ENCODE results near the gene ALG12.

Gene ALG12

DNA sequence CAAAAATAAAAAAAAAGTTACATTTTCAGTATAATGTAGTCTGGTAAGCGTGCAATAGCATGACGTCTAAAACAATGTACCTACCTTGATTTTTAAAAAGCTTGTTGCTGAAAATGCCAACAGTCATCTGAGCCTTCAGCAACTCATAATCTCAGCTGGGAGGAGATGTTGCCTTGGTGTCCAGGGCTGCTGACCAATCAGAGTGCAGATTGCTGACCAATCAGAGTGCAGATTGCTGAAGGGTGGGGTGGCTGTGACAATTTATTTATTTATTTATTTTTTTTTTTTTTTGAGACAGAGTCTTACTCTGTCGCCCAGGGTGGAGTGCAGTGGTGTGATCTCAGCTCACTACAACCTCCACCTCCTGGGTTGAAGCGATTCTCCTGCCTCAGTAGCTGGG is 46.8 kb downstream of the ALG12 start:
- Histone ChIP-seq H3K27ac (ENCODE audit: low read length) (no peak overlapping the region), H4K20me1 (ENCODE audit: insufficient read depth, low read length) (no peaks in the 10 kb centered on the region)

DNA sequence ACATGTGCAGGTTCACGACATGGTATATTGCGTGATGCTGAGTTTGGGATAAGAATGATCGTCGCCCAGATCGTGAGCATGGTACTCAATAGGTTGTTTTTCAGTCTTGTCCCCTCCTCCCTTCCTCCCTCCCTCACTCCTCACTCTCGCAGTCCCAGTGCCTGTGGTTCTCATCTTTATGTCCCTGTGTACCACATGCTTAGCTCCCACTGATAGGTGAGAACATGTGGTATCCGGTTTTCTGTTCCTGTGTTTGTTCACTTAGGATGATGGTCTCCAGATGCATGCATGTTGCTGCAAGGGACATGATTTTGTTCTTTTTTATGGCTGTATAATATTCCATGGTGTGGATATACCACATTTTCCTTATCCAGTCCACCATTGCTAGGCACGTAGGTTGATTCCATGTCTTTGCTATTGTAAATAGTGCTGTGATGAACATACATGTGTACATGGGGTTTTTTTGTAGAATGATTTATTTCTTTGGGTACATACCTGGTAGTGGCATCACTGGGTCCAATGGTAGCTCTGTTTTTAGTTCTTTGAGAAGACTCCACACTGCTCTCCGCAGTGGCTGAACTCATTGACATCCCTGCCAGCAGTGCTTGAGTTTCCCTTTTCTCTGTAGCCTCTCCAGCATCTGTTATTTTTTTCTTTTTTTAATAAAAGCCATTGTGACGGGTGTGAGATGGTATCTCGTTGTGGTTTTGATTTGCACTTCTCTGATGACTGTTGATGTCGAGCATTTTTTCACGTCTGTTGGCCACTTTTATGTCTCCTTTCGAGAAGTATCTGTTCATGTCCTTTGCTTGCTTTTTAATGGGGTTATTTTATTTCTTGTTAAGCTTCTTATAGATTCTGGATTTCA is 48.2 kb downstream of the ALG12 start:
- no peak overlapping the region for H3K9ac ChIP-seq (ENCODE audit: low read length)
- no peaks in the 10 kb centered on the region for H3K9me3 ChIP-seq (replicated peaks; ENCODE audit: insufficient read depth, low read length)
- 0 out of 2 replicates have a peak, but pooled peaks cover 3% of the 10 kb centered on the region for H3K36me3 ChIP-seq (replicated peaks; ENCODE audit: insufficient read depth, low read length)
- DNase-seq = no peak
- no peak overlapping the region for H2AFZ ChIP-seq (ENCODE audit: low read length)
- no peaks in the 10 kb centered on the region for H3K9me2 ChIP-seq (replicated peaks; ENCODE audit: insufficient read depth, low read length)
- H3K27me3 ChIP-seq (replicated peaks; ENCODE audit: insufficient read depth, low read length) = no peaks in the 10 kb centered on the region
- no peaks in the 10 kb centered on the region for H4K20me1 ChIP-seq (ENCODE audit: insufficient read depth, low read length)
- no peaks in the 10 kb centered on the region for H3K4me1 ChIP-seq (ENCODE audit: low read length)
- H3K79me2 ChIP-seq (ENCODE audit: low read length) = peaks cover 93% of the 10 kb centered on the region
- no peak overlapping the region for H3K27ac ChIP-seq (ENCODE audit: low read length)
- no peaks in the 10 kb centered on the region for H3F3A ChIP-seq (ENCODE audit: insufficient read depth, low read length)
- no peak overlapping the region for H3K4me2 ChIP-seq (ENCODE audit: low read depth, low read length)
- H3K4me3 ChIP-seq (ENCODE audit: low read length) = no peak overlapping the region
- TF ChIP-seq EZH2 (optimal IDR thresholded peaks at IDR 0.05; ENCODE audit: low read depth, low read length) (no peak), EZH2phosphoT487 (IDR thresholded peaks at IDR 0.05; ENCODE audit: low read length) (no peak)
- TF ChIP-seq, protein P1, sequence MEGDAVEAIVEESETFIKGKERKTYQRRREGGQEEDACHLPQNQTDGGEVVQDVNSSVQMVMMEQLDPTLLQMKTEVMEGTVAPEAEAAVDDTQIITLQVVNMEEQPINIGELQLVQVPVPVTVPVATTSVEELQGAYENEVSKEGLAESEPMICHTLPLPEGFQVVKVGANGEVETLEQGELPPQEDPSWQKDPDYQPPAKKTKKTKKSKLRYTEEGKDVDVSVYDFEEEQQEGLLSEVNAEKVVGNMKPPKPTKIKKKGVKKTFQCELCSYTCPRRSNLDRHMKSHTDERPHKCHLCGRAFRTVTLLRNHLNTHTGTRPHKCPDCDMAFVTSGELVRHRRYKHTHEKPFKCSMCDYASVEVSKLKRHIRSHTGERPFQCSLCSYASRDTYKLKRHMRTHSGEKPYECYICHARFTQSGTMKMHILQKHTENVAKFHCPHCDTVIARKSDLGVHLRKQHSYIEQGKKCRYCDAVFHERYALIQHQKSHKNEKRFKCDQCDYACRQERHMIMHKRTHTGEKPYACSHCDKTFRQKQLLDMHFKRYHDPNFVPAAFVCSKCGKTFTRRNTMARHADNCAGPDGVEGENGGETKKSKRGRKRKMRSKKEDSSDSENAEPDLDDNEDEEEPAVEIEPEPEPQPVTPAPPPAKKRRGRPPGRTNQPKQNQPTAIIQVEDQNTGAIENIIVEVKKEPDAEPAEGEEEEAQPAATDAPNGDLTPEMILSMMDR (IDR thresholded peaks at IDR 0.05; ENCODE audit: low read length) = no peak

More for the DNA sequence above, 46.8 kb downstream of the ALG12 start:
- Histone ChIP-seq H2AFZ (ENCODE audit: low read length) (no peak overlapping the region), H3F3A (ENCODE audit: insufficient read depth, low read length) (no peaks in the 10 kb centered on the region), H3K79me2 (ENCODE audit: low read length) (peaks cover 93% of the 10 kb centered on the region), H3K4me1 (ENCODE audit: low read length) (no peaks in the 10 kb centered on the region), H3K36me3 (replicated peaks; ENCODE audit: insufficient read depth, low read length) (0 out of 2 replicates have a peak, but pooled peaks cover 3% of the 10 kb centered on the region), H3K9me2 (replicated peaks; ENCODE audit: insufficient read depth, low read length) (no peaks in the 10 kb centered on the region), H3K4me2 (ENCODE audit: low read depth, low read length) (no peak overlapping the region), H3K9me3 (replicated peaks; ENCODE audit: insufficient read depth, low read length) (no peaks in the 10 kb centered on the region), H3K4me3 (ENCODE audit: low read length) (no peak overlapping the region), H3K27me3 (replicated peaks; ENCODE audit: insufficient read depth, low read length) (no peaks in the 10 kb centered on the region), H3K9ac (ENCODE audit: low read length) (no peak overlapping the region)
- no peak for TF ChIP-seq EZH2 (optimal IDR thresholded peaks at IDR 0.05; ENCODE audit: low read depth, low read length)
- TF ChIP-seq, protein P1 (IDR thresholded peaks at IDR 0.05; ENCODE audit: low read length) = no peak
- no peak for TF ChIP-seq EZH2phosphoT487 (IDR thresholded peaks at IDR 0.05; ENCODE audit: low read length)
- no peak for DNase-seq

DNA sequence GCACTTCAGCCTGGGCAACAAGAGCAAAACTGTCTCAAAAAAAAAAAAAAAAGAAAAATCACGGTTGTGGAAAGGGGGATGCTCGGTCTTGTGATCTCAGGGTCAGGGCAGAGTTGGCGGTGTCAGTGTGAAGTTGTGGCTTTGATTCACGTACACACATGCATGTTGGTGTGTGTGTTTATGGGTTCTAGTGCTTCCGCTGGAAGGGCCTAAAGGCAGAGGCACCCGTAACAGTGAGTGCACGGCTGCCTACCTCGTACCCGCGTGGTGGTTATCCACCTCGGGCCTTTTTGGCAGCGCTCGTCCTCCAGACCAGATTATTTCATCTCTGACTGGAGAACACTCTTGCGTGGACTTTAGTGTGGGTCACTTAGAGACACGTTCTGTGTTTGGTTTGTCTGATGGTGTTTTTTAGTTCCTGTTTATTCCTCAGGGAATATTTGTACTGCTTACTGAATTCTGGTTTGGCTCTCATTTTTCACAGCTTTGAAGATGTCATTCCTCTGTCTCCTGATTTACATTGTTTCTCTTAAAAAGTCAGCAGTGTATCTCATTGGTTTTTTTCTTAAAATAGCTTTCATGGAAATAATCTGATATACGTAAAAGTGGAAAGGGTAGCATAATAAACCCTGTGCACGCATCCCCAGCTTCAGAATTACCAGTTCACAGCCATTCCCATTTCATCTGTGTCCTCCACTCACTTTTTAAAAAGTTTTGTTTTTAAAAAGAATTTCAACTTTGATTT is 49.0 kb downstream of the ALG12 start:
- H3F3A ChIP-seq (ENCODE audit: insufficient read depth, low read length) = no peaks in the 10 kb centered on the region
- H3K4me3 ChIP-seq (ENCODE audit: low read length) = no peak overlapping the region
- no peaks in the 10 kb centered on the region for H3K27me3 ChIP-seq (replicated peaks; ENCODE audit: insufficient read depth, low read length)
- 0 out of 2 replicates have a peak, but pooled peaks cover 3% of the 10 kb centered on the region for H3K36me3 ChIP-seq (replicated peaks; ENCODE audit: insufficient read depth, low read length)
- H3K4me2 ChIP-seq (ENCODE audit: low read depth, low read length) = no peak overlapping the region
- H3K4me1 ChIP-seq (ENCODE audit: low read length) = no peaks in the 10 kb centered on the region
- no peaks in the 10 kb centered on the region for H3K9me2 ChIP-seq (replicated peaks; ENCODE audit: insufficient read depth, low read length)
- peaks cover 96% of the 10 kb centered on the region for H3K79me2 ChIP-seq (ENCODE audit: low read length)
- no peaks in the 10 kb centered on the region for H3K9me3 ChIP-seq (replicated peaks; ENCODE audit: insufficient read depth, low read length)
- H3K27ac ChIP-seq (ENCODE audit: low read length) = no peak overlapping the region
- DNase-seq = no peak
- TF ChIP-seq, protein P1 (IDR thresholded peaks at IDR 0.05; ENCODE audit: low read length) = no peak
- no peak for TF ChIP-seq EZH2phosphoT487 (IDR thresholded peaks at IDR 0.05; ENCODE audit: low read length)
- TF ChIP-seq EZH2 (optimal IDR thresholded peaks at IDR 0.05; ENCODE audit: low read depth, low read length) = no peak
- no peaks in the 10 kb centered on the region for H4K20me1 ChIP-seq (ENCODE audit: insufficient read depth, low read length)
- no peak overlapping the region for H3K9ac ChIP-seq (ENCODE audit: low read length)
- no peak overlapping the region for H2AFZ ChIP-seq (ENCODE audit: low read length)
